Measurements from ENCODE around the gene AOX1. TPM values are rescaled to one million over a fixed set of nuclear protein-coding genes. Genes with fewer than 3 reads are reported as not detected.
"Not testable (repeated sequence)": the region's sequence is repeated elsewhere in the genome, so short reads cannot be mapped to it uniquely, and the experiment has no call there.

Gene AOX1
- total and polyA plus RNA-seq, 2 experiments from 2014 or later, result 1.4 to 5.0 TPM

DNA sequence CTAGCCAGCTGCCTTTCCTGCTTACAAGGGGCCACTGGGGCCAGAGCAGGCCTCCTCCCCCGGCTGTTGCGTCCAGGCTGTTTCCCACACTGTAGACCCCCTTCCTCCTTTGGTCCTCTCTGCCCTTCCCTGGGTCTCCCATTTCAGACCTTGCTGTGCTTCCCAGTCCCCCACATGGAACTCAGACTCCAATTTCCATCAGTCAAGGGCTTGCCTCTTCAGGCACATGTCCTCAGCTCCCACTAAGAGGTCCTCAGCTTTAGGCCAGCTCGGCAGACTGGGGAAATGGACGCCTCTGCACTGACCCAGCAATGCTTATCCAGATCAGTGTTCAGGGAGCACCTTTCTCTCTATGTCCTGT, 127.9 kb downstream of the AOX1 start:
- peak overlapping the region; percentile 44; the same call in 1 of the 2 replicates for H3K4me3 ChIP-seq
- 0 out of 2 replicates have a peak overlapping the region, but pooled peaks have one; percentile 20 for H3K27ac ChIP-seq (ENCODE audit: low read depth)

DNA sequence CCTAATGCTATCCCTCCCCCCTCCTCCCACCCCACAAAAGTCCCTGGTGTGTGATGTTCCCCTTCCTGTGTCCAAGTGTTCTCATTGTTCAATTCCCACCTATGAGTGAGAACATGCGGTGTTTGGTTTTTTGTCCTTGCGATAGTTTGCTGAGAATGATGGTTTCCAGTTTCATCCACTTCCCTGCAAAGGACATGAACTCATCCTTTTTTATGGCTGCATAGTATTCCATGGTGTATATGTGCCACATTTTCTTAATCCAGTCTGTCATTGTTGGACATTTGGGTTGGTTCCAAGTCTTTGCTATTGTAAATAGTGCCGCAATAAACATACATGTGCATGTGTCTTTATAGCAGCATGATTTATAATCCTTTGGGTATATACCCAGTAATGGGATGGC, 129.2 kb downstream of the AOX1 start:
- not testable (repeated sequence) for H3K27me3 Mint-ChIP-seq (ENCODE audit: insufficient read depth, low read depth, poor library complexity); ATAC-seq

More for the DNA sequence above, 127.9 kb downstream of the AOX1 start:
- H3K27me3 Mint-ChIP-seq (ENCODE audit: insufficient read depth, low read depth, poor library complexity), result peaks cover 10% of the 10 kb centered on the region
- peak overlapping the region; percentile 70; the same call in 1 of the 3 replicates for H3K4me3 Mint-ChIP-seq
- ATAC-seq, result peak; percentile 62
- Histone ChIP-seq H3K36me3 (ENCODE audit: insufficient read depth) (no peaks in the 10 kb centered on the region), H2AFZ (peak overlapping the region; percentile 45), H3K79me2 (replicated peaks; ENCODE audit: insufficient read depth) (no peaks in the 10 kb centered on the region), H3K4me1 (ENCODE audit: insufficient read depth) (peaks cover 3% of the 10 kb centered on the region; the same call in 1 of the 2 replicates), H3K9me2 (ENCODE audit: insufficient read depth) (no peaks in the 10 kb centered on the region), H3F3A (replicated peaks; ENCODE audit: low read depth) (no peaks in the 10 kb centered on the region), H3K27me3 (ENCODE audit: insufficient read depth) (no peaks in the 10 kb centered on the region), H3K4me2 (peak overlapping the region; percentile 64), H4K20me1 (replicated peaks; ENCODE audit: insufficient read depth) (no peaks in the 10 kb centered on the region)
- H3K36me3 Mint-ChIP-seq (ENCODE audit: low read depth), result no peaks in the 10 kb centered on the region
- H3K9me3 Mint-ChIP-seq, result no peaks in the 10 kb centered on the region
- TF ChIP-seq ETS1 (IDR thresholded peaks at IDR 0.05), result no peak
- TF ChIP-seq CTCF (conservative IDR thresholded peaks at IDR 0.05; ENCODE audit: low read depth in 2 of 2), result no peak
- no peak for TF ChIP-seq NANOG (IDR thresholded peaks at IDR 0.05; ENCODE audit: borderline replicate concordance)
- no peak for TF ChIP-seq EZH2phosphoT487 (IDR thresholded peaks at IDR 0.05; ENCODE audit: unreplicated experiment)
- TF ChIP-seq, protein P1, sequence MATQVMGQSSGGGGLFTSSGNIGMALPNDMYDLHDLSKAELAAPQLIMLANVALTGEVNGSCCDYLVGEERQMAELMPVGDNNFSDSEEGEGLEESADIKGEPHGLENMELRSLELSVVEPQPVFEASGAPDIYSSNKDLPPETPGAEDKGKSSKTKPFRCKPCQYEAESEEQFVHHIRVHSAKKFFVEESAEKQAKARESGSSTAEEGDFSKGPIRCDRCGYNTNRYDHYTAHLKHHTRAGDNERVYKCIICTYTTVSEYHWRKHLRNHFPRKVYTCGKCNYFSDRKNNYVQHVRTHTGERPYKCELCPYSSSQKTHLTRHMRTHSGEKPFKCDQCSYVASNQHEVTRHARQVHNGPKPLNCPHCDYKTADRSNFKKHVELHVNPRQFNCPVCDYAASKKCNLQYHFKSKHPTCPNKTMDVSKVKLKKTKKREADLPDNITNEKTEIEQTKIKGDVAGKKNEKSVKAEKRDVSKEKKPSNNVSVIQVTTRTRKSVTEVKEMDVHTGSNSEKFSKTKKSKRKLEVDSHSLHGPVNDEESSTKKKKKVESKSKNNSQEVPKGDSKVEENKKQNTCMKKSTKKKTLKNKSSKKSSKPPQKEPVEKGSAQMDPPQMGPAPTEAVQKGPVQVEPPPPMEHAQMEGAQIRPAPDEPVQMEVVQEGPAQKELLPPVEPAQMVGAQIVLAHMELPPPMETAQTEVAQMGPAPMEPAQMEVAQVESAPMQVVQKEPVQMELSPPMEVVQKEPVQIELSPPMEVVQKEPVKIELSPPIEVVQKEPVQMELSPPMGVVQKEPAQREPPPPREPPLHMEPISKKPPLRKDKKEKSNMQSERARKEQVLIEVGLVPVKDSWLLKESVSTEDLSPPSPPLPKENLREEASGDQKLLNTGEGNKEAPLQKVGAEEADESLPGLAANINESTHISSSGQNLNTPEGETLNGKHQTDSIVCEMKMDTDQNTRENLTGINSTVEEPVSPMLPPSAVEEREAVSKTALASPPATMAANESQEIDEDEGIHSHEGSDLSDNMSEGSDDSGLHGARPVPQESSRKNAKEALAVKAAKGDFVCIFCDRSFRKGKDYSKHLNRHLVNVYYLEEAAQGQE (IDR thresholded peaks at IDR 0.05; ENCODE audit: unreplicated experiment), result no peak
- TF ChIP-seq STAT1 (IDR thresholded peaks at IDR 0.05; ENCODE audit: unreplicated experiment), result no peak
- no peak for TF ChIP-seq ZNF331 (CRISPR knock-in tag; IDR thresholded peaks at IDR 0.05; ENCODE audit: low read depth)
- no peak for TF ChIP-seq POLR2AphosphoS5 (IDR thresholded peaks at IDR 0.05; ENCODE audit: low read depth)
- TF ChIP-seq EZH2 (IDR thresholded peaks at IDR 0.05; ENCODE audit: low read depth, unreplicated experiment), result no peak
- TF ChIP-seq CREB1 (CRISPR knock-in tag; IDR thresholded peaks at IDR 0.05; ENCODE audit: low read depth), result no peak
- no peak for DNase-seq (ENCODE audit: low spot score)
- H3K27ac Mint-ChIP-seq, result peak overlapping the region; percentile 92
- peaks cover 9% of the 10 kb centered on the region for H3K4me1 Mint-ChIP-seq

More for the DNA sequence above, 129.2 kb downstream of the AOX1 start:
- H3K79me2 ChIP-seq (replicated peaks; ENCODE audit: insufficient read depth); H3K36me3 ChIP-seq (ENCODE audit: insufficient read depth); H3K9me3 Mint-ChIP-seq; H3K27ac Mint-ChIP-seq; H2AFZ ChIP-seq; H3K4me2 ChIP-seq; DNase-seq (ENCODE audit: low spot score); H3K4me1 ChIP-seq (ENCODE audit: insufficient read depth); H3K27me3 ChIP-seq (ENCODE audit: insufficient read depth); H3K4me3 ChIP-seq; H3K4me1 Mint-ChIP-seq; H3K36me3 Mint-ChIP-seq (ENCODE audit: low read depth); H3F3A ChIP-seq (replicated peaks; ENCODE audit: low read depth); H3K9me2 ChIP-seq (ENCODE audit: insufficient read depth); H3K27ac ChIP-seq (ENCODE audit: low read depth); H4K20me1 ChIP-seq (replicated peaks; ENCODE audit: insufficient read depth); H3K4me3 Mint-ChIP-seq: not testable (repeated sequence)

All from GM23338 (cell line).